D341Med (cell line): ENCODE data around the gene MUC13.
A peak's percentile ranks its signal among the peaks of the same experiment; 100 is the strongest.

ENCODE experiments used
- DNase-seq: peaks from one replicate; pipeline ENCODE4 v3.0.0; 2012; ENCODE audit warnings: low spot score

Gene MUC13

GRCh38 chr3:124950026-124950425 lies 15.5 kb upstream of the MUC13 start:
- no peak for DNase-seq

- DNase-seq = no peak
These were observed 8.1 kb upstream of the MUC13 start for GRCh38 chr3:124942613-124943012.

- no peak for DNase-seq
These were observed 7.2 kb upstream of the MUC13 start for GRCh38 chr3:124941771-124942170.

- DNase-seq = no peak
These were observed 5.1 kb upstream of the MUC13 start for GRCh38 chr3:124939661-124940060.

DNA sequence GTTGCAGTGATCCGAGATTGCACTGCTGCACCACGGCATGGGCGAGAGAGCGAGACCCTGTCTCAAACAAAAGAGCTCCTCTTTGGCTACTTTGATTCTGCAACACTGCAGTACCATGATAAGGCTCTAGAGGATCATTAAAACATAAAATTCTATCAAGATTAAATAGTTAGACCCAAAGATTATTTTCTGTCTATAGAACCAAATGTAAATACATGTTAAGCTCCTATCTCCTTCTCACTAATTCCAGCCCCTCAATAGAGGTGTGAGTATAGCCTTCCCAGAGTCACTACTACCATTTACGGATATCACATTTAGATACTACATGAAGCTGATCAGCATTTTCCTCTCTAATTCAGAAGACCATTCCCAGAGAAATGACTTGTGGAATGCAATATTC lies 4.3 kb upstream of the MUC13 start:
- no peak for DNase-seq

DNA sequence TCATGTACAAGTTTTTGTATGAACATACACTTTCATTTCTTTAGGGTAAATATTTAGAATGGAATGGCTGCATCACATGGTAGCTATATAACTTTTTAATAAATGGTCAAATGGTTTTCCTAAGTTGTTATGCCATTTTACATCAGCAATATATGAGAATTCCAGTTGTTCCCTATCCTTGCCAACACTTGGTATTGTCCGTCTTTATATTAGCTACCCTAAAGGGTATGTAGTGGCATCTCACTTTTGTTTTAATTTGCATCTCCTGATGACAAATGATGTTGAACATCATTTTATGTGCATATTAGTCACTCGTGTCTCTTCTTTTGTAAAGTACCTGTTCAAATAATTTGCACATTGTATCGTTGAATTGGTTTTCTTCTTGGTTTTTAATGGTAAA lies 2.5 kb upstream of the MUC13 start:
- DNase-seq = no peak

- no peak for DNase-seq
These were observed 1.4 kb upstream of the MUC13 start for GRCh38 chr3:124935794-124936542.

DNA sequence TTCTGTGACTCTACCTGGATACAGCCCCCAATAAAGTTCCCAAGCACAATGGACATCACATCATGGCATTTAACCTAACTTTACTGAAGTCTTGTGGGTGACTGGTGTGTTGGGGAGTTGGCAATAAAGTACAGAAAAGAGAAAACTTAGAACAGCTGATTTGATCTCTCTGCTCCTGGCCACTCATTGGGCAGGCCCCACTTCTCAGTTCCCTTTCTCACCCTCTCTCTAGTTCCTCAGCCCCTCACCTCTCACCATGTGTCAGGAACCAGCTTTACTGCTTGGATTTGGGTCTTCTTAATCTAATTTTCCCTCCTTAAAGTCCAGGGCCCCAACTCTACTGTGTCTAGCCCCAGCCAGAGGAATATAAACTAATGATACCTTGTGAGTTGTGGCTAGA lies 713 bp upstream of the MUC13 start:
- no peak for DNase-seq

GRCh38 chr3:124928333-124929202 lies 6.0 kb downstream of the MUC13 start:
- DNase-seq = peak; percentile 44

DNA sequence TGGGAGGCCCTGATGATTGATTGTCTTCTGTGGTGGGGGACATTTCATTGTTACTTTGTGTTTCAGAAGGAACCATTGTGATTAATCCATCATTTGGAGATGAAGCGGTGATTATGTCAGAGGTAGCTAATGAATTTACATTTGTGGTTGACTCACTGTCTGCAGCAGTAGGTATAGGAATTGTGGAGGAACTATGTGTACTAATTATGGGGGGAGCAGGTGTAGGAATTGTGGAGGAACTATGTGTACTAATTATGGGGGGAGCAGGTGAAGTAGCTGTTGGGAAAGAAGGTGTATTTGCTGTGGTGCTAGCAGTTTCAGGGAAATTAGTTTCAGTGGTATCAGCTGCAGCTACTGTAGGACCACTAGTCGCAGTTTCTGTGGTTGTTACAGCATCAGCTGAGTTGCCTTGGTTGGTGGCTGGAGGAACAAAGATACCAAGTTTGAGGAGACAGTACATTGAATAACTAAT lies 6.9 kb downstream of the MUC13 start:
- DNase-seq = no peak

DNA sequence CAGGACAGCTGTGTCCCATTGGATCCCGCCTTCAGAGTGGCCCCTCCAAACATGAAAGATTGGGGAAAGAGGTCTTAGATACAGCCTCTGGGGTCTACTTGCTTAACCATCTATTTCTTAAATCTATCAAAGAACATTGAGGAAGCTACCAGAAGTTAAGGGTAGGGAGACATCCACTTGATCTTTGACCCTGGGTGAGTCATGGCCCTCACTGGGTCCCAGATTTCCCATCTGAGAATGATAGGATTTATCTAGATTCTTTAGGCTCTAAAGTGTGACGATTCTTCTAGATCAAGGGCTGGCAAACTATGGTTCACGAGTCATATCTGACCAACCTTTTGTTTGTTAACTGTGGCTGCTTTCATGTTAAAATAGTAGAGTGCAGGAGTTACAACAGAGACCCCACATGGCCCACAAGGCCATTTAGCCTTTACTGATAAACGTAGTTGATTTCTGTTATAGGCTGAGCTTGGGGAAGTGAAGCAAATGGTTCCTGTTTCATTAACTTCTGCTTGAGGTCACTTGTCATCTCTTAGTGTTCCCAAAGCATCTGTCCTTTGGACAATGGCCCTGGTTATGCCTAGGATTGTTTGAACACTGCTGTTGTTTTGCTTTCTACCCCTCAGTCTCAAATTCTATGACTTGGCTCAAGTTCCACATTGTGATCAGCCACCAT lies 8.0 kb downstream of the MUC13 start:
- DNase-seq = no peak

- DNase-seq = no peak
These were observed 9.8 kb downstream of the MUC13 start for GRCh38 chr3:124924741-124925140.

- DNase-seq = no peak
These were observed 10.7 kb downstream of the MUC13 start for GRCh38 chr3:124923833-124924232.

- no peak for DNase-seq
These were observed 13.8 kb downstream of the MUC13 start for GRCh38 chr3:124920718-124921117.

GRCh38 chr3:124919756-124920155 lies 14.8 kb downstream of the MUC13 start:
- DNase-seq = no peak

DNA sequence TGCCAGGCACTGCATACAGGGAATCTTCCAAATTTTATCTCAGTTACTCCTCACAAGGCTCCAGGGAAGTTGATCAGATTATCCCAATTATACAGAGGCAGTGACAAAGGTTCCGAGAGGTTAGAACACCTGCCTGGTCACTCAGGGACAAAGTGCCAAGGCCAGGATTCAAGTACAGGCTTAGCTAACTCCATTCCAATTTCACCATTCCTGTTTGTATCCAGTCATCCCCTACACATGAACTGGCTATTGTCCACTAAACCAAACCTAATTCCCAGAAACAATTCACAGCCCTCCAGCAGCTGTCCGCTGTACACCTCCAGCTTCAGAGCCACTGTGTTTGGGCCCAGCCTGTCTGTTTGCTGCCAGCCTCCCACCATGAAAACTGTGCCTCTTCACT lies 16.0 kb downstream of the MUC13 start:
- DNase-seq = no peak

DNA sequence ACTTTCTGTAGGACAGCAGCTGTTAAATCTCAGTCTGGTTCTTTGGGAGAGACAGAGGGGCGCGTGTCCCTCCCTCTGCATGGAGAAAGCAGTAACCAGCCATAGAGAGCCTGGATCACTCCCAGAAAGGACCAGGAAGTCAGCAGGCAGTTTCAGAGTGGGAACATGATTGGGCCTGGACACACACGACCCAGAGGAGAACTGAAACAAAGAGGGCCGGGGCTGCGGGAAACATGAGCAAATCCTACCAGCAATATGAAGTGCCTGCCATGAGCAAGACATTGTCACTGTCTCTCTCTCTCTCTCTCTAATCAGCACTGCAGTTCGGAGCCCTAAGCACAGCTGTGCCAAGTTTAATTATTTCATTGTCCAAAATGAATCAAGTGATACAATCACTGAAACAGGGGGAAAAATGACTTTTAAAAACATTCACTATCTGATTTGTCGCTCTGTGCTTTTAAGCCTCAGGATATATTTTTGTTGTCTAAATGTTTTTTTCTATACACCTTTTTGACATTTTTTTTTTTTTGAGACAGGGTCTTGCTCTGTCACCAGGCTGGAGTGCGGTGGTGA lies 17.6 kb downstream of the MUC13 start:
- no peak for DNase-seq

DNA sequence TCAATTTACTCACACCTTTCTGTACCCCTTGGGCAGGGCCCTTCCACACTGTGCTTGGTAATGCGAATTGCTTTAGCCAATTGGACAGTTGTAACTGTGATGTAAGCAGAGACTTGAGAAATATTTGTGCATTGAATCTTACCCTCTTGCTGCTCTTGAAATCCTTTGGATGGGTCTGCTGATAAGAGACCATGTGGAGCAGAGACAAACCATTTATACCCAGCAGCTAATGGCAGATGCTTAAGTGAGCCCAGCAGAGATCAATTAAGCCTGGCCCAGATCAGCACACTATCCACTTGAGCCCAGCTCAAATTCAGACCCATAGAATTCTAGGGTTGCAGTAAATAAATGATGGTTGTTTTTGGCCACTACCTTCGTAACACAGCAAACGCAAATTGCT lies 19.3 kb downstream of the MUC13 start:
- no peak for DNase-seq

GRCh38 chr3:124907957-124908356 lies 26.6 kb downstream of the MUC13 start:
- no peak for DNase-seq

- no peak for DNase-seq
These were observed 29.6 kb downstream of the MUC13 start for GRCh38 chr3:124904835-124905492.

GRCh38 chr3:124903896-124904834 lies 30.4 kb downstream of the MUC13 start:
- no peak for DNase-seq
